Prostate gland (tissue), 2 donors: ENCODE measurements around the gene ZNF124.

Experiments used
- POLR2A ChIP-seq: fragments of 450-650 bp; IDR thresholded peaks from one replicate; pipeline ENCODE4 v1.6.1; 2016; ENCODE audit warnings: antibody characterized with exemption, mild to moderate bottlenecking
- POLR2AphosphoS5 ChIP-seq: sonication (generic); formaldehyde crosslinking; IDR thresholded peaks from one replicate; pipeline ENCODE4 v1.6.1; 2017; ENCODE audit warnings: antibody characterized with exemption
- TF ChIP-seq, protein P1 (sequence below), 4 experiments: fragments of 200-600 bp in 2 of 4; fragments of 450-650 bp in 2 of 4; sonication (generic) in 2 of 4; IDR thresholded peaks; 1 replicate in 3 of 4; 2 replicates in 1 of 4; pipeline ENCODE4 v1.5.1; 2016 to 2019; ENCODE audit warnings: antibody characterized with exemption in 4 of 4, mild to moderate bottlenecking in 2 of 4, moderate library complexity in 2 of 4

DNA sequence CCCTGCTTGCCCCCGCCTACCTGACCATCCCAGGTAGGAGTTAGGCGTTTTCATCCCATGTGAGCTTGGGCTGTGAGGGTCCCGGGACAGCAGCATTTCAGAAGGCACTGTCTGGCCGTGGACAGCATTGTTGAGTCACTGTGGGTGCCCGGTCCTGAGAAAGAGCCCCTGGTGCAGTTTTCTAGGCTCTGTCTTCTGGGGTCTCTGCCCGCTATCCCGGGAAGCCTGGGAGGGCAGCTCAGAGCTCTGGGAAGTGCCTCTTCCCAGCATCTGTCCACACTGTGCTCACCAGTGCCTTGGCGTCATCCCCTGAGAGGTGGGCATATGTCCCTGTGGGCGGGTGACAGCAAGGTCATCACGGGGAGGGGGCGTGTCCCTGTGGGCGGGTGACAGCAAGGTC lies 56.3 kb downstream of the ZNF124 start:
- TF ChIP-seq, protein P1, sequence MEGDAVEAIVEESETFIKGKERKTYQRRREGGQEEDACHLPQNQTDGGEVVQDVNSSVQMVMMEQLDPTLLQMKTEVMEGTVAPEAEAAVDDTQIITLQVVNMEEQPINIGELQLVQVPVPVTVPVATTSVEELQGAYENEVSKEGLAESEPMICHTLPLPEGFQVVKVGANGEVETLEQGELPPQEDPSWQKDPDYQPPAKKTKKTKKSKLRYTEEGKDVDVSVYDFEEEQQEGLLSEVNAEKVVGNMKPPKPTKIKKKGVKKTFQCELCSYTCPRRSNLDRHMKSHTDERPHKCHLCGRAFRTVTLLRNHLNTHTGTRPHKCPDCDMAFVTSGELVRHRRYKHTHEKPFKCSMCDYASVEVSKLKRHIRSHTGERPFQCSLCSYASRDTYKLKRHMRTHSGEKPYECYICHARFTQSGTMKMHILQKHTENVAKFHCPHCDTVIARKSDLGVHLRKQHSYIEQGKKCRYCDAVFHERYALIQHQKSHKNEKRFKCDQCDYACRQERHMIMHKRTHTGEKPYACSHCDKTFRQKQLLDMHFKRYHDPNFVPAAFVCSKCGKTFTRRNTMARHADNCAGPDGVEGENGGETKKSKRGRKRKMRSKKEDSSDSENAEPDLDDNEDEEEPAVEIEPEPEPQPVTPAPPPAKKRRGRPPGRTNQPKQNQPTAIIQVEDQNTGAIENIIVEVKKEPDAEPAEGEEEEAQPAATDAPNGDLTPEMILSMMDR (IDR thresholded peaks at IDR 0.05): no peak
- TF ChIP-seq POLR2A (no peak), POLR2AphosphoS5 (no peak)
